ENCODE results near the gene MYZAP.

MYZAP gene

GRCh38 chr15:57580428-57580827 is 11.3 kb upstream of the MYZAP start:
- TF ChIP-seq CTCF (IDR thresholded peaks at IDR 0.05; ENCODE audit: insufficient read depth, low read depth, low read length, missing control alignments) = no peak
- no peak overlapping the region for H3K4me3 ChIP-seq (ENCODE audit: low read depth, low read length)
- DNase-seq (ENCODE audit: low read depth) = no peak

GRCh38 chr15:57580866-57581265 is 10.8 kb upstream of the MYZAP start:
- DNase-seq (ENCODE audit: low read depth) = no peak
- no peak overlapping the region for H3K4me3 ChIP-seq (ENCODE audit: low read depth, low read length)
- no peak for TF ChIP-seq CTCF (IDR thresholded peaks at IDR 0.05; ENCODE audit: insufficient read depth, low read depth, low read length, missing control alignments)

GRCh38 chr15:57582090-57582489 is 9.6 kb upstream of the MYZAP start:
- TF ChIP-seq CTCF (IDR thresholded peaks at IDR 0.05; ENCODE audit: insufficient read depth, low read depth, low read length, missing control alignments) = no peak
- H3K4me3 ChIP-seq (ENCODE audit: low read depth, low read length) = no peak overlapping the region
- no peak for DNase-seq (ENCODE audit: low read depth)

GRCh38 chr15:57583282-57583681 is 8.4 kb upstream of the MYZAP start:
- no peak for TF ChIP-seq CTCF (IDR thresholded peaks at IDR 0.05; ENCODE audit: insufficient read depth, low read depth, low read length, missing control alignments)

GRCh38 chr15:57583720-57584119 is 8.0 kb upstream of the MYZAP start:
- no peak for TF ChIP-seq CTCF (IDR thresholded peaks at IDR 0.05; ENCODE audit: insufficient read depth, low read depth, low read length, missing control alignments)
- H3K4me3 ChIP-seq (ENCODE audit: low read depth, low read length) = no peak overlapping the region
- DNase-seq (ENCODE audit: low read depth) = no peak

More at GRCh38 chr15:57583282-57583681, 8.4 kb upstream of the MYZAP start:
- no peak overlapping the region for H3K4me3 ChIP-seq (ENCODE audit: low read depth, low read length)
- no peak for DNase-seq (ENCODE audit: low read depth)

- no peak overlapping the region for H3K4me3 ChIP-seq (ENCODE audit: low read depth, low read length)
- no peak for TF ChIP-seq CTCF (IDR thresholded peaks at IDR 0.05; ENCODE audit: insufficient read depth, low read depth, low read length, missing control alignments)
- DNase-seq (ENCODE audit: low read depth) = no peak
Observed at GRCh38 chr15:57586661-57587424, 4.9 kb upstream of the MYZAP start.

GRCh38 chr15:57589281-57589680 is 2.4 kb upstream of the MYZAP start:
- no peak for DNase-seq (ENCODE audit: low read depth)
- TF ChIP-seq CTCF (IDR thresholded peaks at IDR 0.05; ENCODE audit: insufficient read depth, low read depth, low read length, missing control alignments) = no peak
- no peak overlapping the region for H3K4me3 ChIP-seq (ENCODE audit: low read depth, low read length)

Data from GM12865 (cell line).